GM23248 (cell line): Measurements from ENCODE around the gene CSRNP3. TPM values are rescaled to one million over a fixed set of nuclear protein-coding genes. Genes with fewer than 3 reads are reported as not detected.

Source experiments
- DNase-seq: peaks from one replicate; pipeline ENCODE4 v3.0.0-alpha.2; 2015
- H2AFZ ChIP-seq: fragments of 200-600 bp; sonication (generic); 2 replicates; pipeline ENCODE4 v1.6.1; 2016; ENCODE audit warnings: antibody characterized with exemption
- H3F3A ChIP-seq: fragments of 200-600 bp; sonication (generic); 2 replicates; pipeline ENCODE4 v1.6.1; 2016; ENCODE audit warnings: mild to moderate bottlenecking, antibody characterized with exemption, mixed run types; ENCODE audit not compliant: insufficient read depth
- H3K27ac ChIP-seq: fragments of 200-600 bp; sonication (generic); 2 replicates; pipeline ENCODE4 v1.5.1; 2016; ENCODE audit warnings: mild to moderate bottlenecking
- H3K27me3 ChIP-seq: fragments of 200-600 bp; sonication (generic); replicated peaks from 2 replicates; pipeline ENCODE4 v1.6.1; 2016; ENCODE audit warnings: mild to moderate bottlenecking; ENCODE audit not compliant: insufficient read depth
- H3K36me3 ChIP-seq: fragments of 200-600 bp; sonication (generic); 2 replicates; pipeline ENCODE4 v1.6.1; 2016; ENCODE audit warnings: low read depth, mild to moderate bottlenecking
- H3K4me1 ChIP-seq: fragments of 200-600 bp; sonication (generic); 2 replicates; pipeline ENCODE4 v1.6.1; 2016; ENCODE audit warnings: mild to moderate bottlenecking; ENCODE audit not compliant: insufficient read depth
- H3K4me2 ChIP-seq: fragments of 200-600 bp; sonication (generic); one replicate; pipeline ENCODE4 v1.6.1; 2016; ENCODE audit warnings: mild to moderate bottlenecking; ENCODE audit not compliant: unreplicated experiment
- H3K4me3 ChIP-seq: fragments of 200-600 bp; sonication (generic); 2 replicates; pipeline ENCODE4 v1.5.1; 2016; ENCODE audit warnings: mild to moderate bottlenecking
- H3K79me2 ChIP-seq: fragments of 200-600 bp; sonication (generic); 2 replicates; pipeline ENCODE4 v1.6.1; 2016; ENCODE audit warnings: mild to moderate bottlenecking; ENCODE audit not compliant: insufficient read depth
- H3K9ac ChIP-seq: fragments of 200-600 bp; sonication (generic); 2 replicates; pipeline ENCODE4 v1.6.1; 2016; ENCODE audit warnings: mild to moderate bottlenecking
- H3K9me2 ChIP-seq: fragments of 200-600 bp; sonication (generic); 2 replicates; pipeline ENCODE4 v1.6.1; 2016; ENCODE audit warnings: mixed run types, mild to moderate bottlenecking, moderate library complexity; ENCODE audit not compliant: insufficient read depth
- H3K9me3 ChIP-seq: fragments of 200-600 bp; sonication (generic); one replicate; pipeline ENCODE4 v1.6.1; 2017; ENCODE audit warnings: low read depth
- H4K20me1 ChIP-seq: fragments of 200-600 bp; sonication (generic); 2 replicates; pipeline ENCODE4 v1.6.0; 2016; ENCODE audit not compliant: insufficient read depth
- EZH2 ChIP-seq: fragments of 200-600 bp; sonication (generic); IDR thresholded peaks from 2 replicates; pipeline ENCODE4 v1.6.1; 2018; ENCODE audit warnings: antibody characterized with exemption, mild to moderate bottlenecking; ENCODE audit not compliant: insufficient read depth, poor library complexity, severe bottlenecking
- EZH2phosphoT487 ChIP-seq: fragments of 200-600 bp; sonication (generic); IDR thresholded peaks from 2 replicates; pipeline ENCODE4 v1.6.1; 2018; ENCODE audit warnings: antibody characterized with exemption, moderate library complexity, mild to moderate bottlenecking, low read depth; ENCODE audit not compliant: insufficient read depth
- WGBS, 2 experiments: methylation state at CpG; one replicate each; pipeline ENCODE4 v1.1.6; 2015 to 2017; ENCODE audit warnings: low lambda C conversion rate in 2 of 2, low coverage in 1 of 2; ENCODE audit errors: missing lambda C conversion rate in 2 of 2; 5-methylcytosine and 5-hydroxymethylcytosine counted together
- in situ Hi-C: fragments of 300-500 bp; cut with MboI; formaldehyde crosslinking; loops from 2 replicates; pipeline ENCODE4 v1.15.0; 2020
- polyA plus RNA-seq: library from polyadenylated mRNA; unstranded; fragments of >200 nt; fragmentation: Nextera tagmentation; extraction: Ambion mirVana; gene quantifications from 2 replicates; pipeline ENCODE4 v1.2.1, GENCODE V29; 2016
- total RNA-seq: library from RNA; depleted of rRNA; stranded (reverse); fragments of >200 nt; shearing (Covaris generic); gene quantifications from 2 replicates; pipeline ENCODE4 v1.2.3, GENCODE V29; 2014

The CSRNP3 gene
- total and polyA plus RNA-seq, 2 experiments from 2014 or later: 0.43 to 0.73 TPM

DNA sequence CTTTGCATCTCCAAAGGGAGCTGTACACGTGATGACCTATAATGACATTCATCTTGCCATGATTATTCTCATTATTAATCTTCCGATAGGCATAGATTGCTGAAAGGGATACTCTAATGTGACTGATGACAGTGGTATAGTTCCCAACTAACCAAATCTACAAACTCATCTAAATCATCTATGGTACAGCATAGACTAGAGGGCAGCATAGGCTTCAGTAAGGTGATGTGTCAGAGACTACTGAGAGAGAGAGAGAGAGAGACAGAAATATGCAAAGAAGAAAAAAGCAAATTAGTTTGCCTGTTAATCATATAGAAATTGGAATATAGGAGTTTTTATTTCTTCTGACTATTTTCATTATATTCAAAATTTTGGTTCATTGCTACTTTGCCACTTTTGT lies 89.3 kb downstream of the CSRNP3 start:
- H3K36me3 ChIP-seq: no peaks in the 10 kb centered on the region
- H3K4me1 ChIP-seq: no peaks in the 10 kb centered on the region
- no peak overlapping the region for H3K4me2 ChIP-seq
- H3K9me3 ChIP-seq: no peaks in the 10 kb centered on the region
- no peaks in the 10 kb centered on the region for H3F3A ChIP-seq
- no peaks in the 10 kb centered on the region for H4K20me1 ChIP-seq
- no peak for DNase-seq
- no peak overlapping the region for H3K4me3 ChIP-seq
- TF ChIP-seq EZH2phosphoT487 (no peak), EZH2 (no peak)
- WGBS, 2 experiments: 68 to 80% methylated on average over 2 of the region's 2 CpGs
- H2AFZ ChIP-seq: no peak overlapping the region
- H3K27ac ChIP-seq: no peak overlapping the region
- no peaks in the 10 kb centered on the region for H3K9me2 ChIP-seq
- in situ Hi-C loops: no loop called here
- no peaks in the 10 kb centered on the region for H3K79me2 ChIP-seq
- no peaks in the 10 kb centered on the region for H3K27me3 ChIP-seq
- no peak overlapping the region for H3K9ac ChIP-seq

DNA sequence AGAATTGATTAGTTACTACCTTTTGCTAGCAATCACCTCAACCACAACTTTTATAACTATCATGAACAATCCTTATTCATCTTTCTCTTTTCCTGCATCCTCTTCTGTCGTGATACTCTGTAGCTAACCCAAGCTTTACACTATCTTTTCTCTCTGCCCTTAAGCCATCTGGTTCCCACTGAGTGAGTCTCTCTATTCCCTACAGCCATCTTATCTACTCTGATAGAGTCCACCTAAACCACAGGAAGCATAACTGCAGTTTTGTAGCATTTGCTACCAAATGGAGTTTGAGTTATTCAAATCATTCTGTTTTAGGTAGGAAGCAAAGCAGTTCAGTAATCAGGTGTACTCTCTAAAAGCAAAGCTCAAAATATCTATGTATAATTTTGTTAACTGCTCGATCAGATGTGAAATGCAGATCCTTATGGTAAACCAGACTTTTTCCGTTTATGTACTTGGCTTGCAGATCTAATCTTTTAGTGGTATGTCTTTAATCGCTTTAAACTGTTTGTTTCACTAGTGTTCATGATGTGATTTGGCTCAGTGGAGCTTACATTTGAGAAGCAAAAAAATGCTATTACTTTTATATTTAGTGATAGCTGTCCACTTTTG lies 91.0 kb downstream of the CSRNP3 start:
- no peaks in the 10 kb centered on the region for H3K9me3 ChIP-seq
- no peaks in the 10 kb centered on the region for H3K27me3 ChIP-seq
- TF ChIP-seq EZH2phosphoT487 (no peak), EZH2 (no peak)
- H3K9me2 ChIP-seq: no peaks in the 10 kb centered on the region
- H4K20me1 ChIP-seq: no peaks in the 10 kb centered on the region
- no peak overlapping the region for H3K9ac ChIP-seq
- no peak overlapping the region for H3K4me2 ChIP-seq
- no peaks in the 10 kb centered on the region for H3K4me1 ChIP-seq
- H3K79me2 ChIP-seq: no peaks in the 10 kb centered on the region
- no peaks in the 10 kb centered on the region for H3K36me3 ChIP-seq
- no peak overlapping the region for H3K27ac ChIP-seq
- no peak for DNase-seq
- in situ Hi-C loops: no loop called here
- no peaks in the 10 kb centered on the region for H3F3A ChIP-seq
- 87 to 95% methylated on average over 4 of the region's 4 CpGs for WGBS, 2 experiments
- H3K4me3 ChIP-seq: no peak overlapping the region
- no peak overlapping the region for H2AFZ ChIP-seq

DNA sequence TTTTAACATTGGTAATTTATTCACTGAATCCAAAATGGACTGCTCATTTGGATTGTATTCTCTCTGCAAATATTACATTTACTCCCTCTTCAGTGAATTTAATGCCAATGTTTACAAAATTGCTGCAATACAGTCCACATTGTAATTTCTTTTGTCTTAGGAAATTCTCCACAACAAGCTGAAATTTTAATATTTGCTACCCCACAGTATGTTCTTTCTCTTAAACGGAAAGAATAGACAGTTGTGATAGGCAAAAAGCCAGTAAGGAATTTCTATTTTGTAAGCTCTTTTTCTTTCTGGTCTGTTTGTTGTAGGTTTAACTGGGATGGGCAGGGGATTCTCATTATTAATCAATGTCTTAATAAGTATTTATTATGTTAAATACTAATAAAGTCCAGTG lies 92.0 kb downstream of the CSRNP3 start:
- DNase-seq: no peak
- Histone ChIP-seq H3K36me3 (no peaks in the 10 kb centered on the region), H3K9ac (no peak overlapping the region)

GRCh38 chr2:165562233-165562632 lies 92.7 kb downstream of the CSRNP3 start:
- Histone ChIP-seq H3K4me2 (no peak overlapping the region), H3F3A (no peaks in the 10 kb centered on the region), H3K4me3 (no peak overlapping the region), H4K20me1 (no peaks in the 10 kb centered on the region), H3K4me1 (no peaks in the 10 kb centered on the region), H3K79me2 (no peaks in the 10 kb centered on the region), H3K9me3 (no peaks in the 10 kb centered on the region), H3K9ac (no peak overlapping the region), H3K9me2 (no peaks in the 10 kb centered on the region), H3K27ac (no peak overlapping the region), H3K36me3 (no peaks in the 10 kb centered on the region), H2AFZ (no peak overlapping the region), H3K27me3 (no peaks in the 10 kb centered on the region)
- in situ Hi-C loops: no loop called here
- TF ChIP-seq EZH2phosphoT487 (no peak), EZH2 (no peak)
- DNase-seq: no peak

More for the DNA sequence above, 92.0 kb downstream of the CSRNP3 start:
- no peaks in the 10 kb centered on the region for H4K20me1 ChIP-seq
- H3K27ac ChIP-seq: no peak overlapping the region
- no peaks in the 10 kb centered on the region for H3K4me1 ChIP-seq
- H2AFZ ChIP-seq: no peak overlapping the region
- H3K4me3 ChIP-seq: no peak overlapping the region
- no peaks in the 10 kb centered on the region for H3K79me2 ChIP-seq
- 94 to 95% methylated on average over 1 of the region's 1 CpG for WGBS, 2 experiments
- H3K9me3 ChIP-seq: no peaks in the 10 kb centered on the region
- H3K9me2 ChIP-seq: no peaks in the 10 kb centered on the region
- in situ Hi-C loops: no loop called here
- no peaks in the 10 kb centered on the region for H3F3A ChIP-seq
- TF ChIP-seq EZH2phosphoT487 (no peak), EZH2 (no peak)
- no peaks in the 10 kb centered on the region for H3K27me3 ChIP-seq
- H3K4me2 ChIP-seq: no peak overlapping the region
